HG03432 (cell line): ENCODE results near the gene AMBP.

Experiments used
- ATAC-seq: cut with Tn5 transposase; IDR thresholded peaks from one replicate; pipeline ENCODE4 v1.9.1; 2021; ENCODE audit warnings: mild to moderate bottlenecking, moderate library complexity; ENCODE audit not compliant: unreplicated experiment

Gene AMBP

GRCh38 chr9:114076237-114077161 is 1.6 kb downstream of the AMBP start:
- no peak for ATAC-seq

GRCh38 chr9:114075602-114076001 is 2.5 kb downstream of the AMBP start:
- no peak for ATAC-seq

GRCh38 chr9:114072184-114073140 is 5.6 kb downstream of the AMBP start:
- no peak for ATAC-seq

GRCh38 chr9:114071197-114071795 is 6.8 kb downstream of the AMBP start:
- no peak for ATAC-seq

GRCh38 chr9:114070188-114071103 is 7.7 kb downstream of the AMBP start:
- ATAC-seq: no peak

GRCh38 chr9:114069476-114070187 is 8.5 kb downstream of the AMBP start:
- ATAC-seq: no peak

- no peak for ATAC-seq
These were observed 12.8 kb downstream of the AMBP start for GRCh38 chr9:114065304-114065703.

- ATAC-seq: no peak
These were observed 16.1 kb downstream of the AMBP start for GRCh38 chr9:114061830-114062474.

GRCh38 chr9:114061292-114061691 is 16.8 kb downstream of the AMBP start:
- no peak for ATAC-seq

- ATAC-seq: no peak
These were observed 17.4 kb downstream of the AMBP start for GRCh38 chr9:114060711-114061110.

GRCh38 chr9:114060070-114060469 is 18.0 kb downstream of the AMBP start:
- no peak for ATAC-seq

GRCh38 chr9:114059047-114059803 is 18.9 kb downstream of the AMBP start:
- ATAC-seq: no peak

- no peak for ATAC-seq
These were observed 19.4 kb downstream of the AMBP start for GRCh38 chr9:114058688-114059046.

- no peak for ATAC-seq
These were observed 20.8 kb downstream of the AMBP start for GRCh38 chr9:114057161-114057885.

GRCh38 chr9:114056527-114056926 is 21.6 kb downstream of the AMBP start:
- ATAC-seq: no peak

- no peak for ATAC-seq
These were observed 22.2 kb downstream of the AMBP start for GRCh38 chr9:114055894-114056293.

- no peak for ATAC-seq
These were observed 23.0 kb downstream of the AMBP start for GRCh38 chr9:114055061-114055460.
